Psoas muscle (tissue), 8 donors: ENCODE data around the gene ISLR2. TPM values are rescaled to one million over a fixed set of nuclear protein-coding genes. Genes with fewer than 3 reads are reported as not detected.

Experiments used
- ATAC-seq, 4 donors: fragments of 200-7000 bp; cut with Tn5 transposase; one replicate each; pipeline ENCODE4 v1.9.1; 2020; ENCODE audit warnings: moderate library complexity in 3 of 4, mild to moderate bottlenecking in 2 of 4
- DNase-seq, 2 donors: peaks; one replicate each; pipeline ENCODE4 v3.0.0-alpha.2; 2020
- H3K27ac ChIP-seq: fragments of 200-600 bp; one replicate; pipeline ENCODE4 v1.8.0; 2022
- H3K27me3 ChIP-seq, 3 donors: fragments of 200-600 bp in 1 of 3; one replicate each; pipeline versions ENCODE4 v1.6.1 to v1.8.0; 2013 to 2022; ENCODE audit warnings: low read length in 2 of 3, mild to moderate bottlenecking in 2 of 3, moderate library complexity in 1 of 3; ENCODE audit not compliant: insufficient read depth in 3 of 3
- H3K36me3 ChIP-seq, 2 donors: fragments of 200-600 bp in 1 of 2; one replicate each; pipeline versions ENCODE4 v1.6.1 to v1.8.0; 2013 to 2022; ENCODE audit warnings: low read depth in 1 of 2, mild to moderate bottlenecking in 1 of 2, moderate library complexity in 1 of 2; ENCODE audit not compliant: insufficient read depth in 1 of 2
- H3K4me1 ChIP-seq: fragments of 200-600 bp; one replicate; pipeline ENCODE4 v1.8.0; 2022
- H3K4me3 ChIP-seq: fragments of 200-600 bp; one replicate; pipeline ENCODE4 v1.8.0; 2022; ENCODE audit warnings: mild to moderate bottlenecking
- H3K9me3 ChIP-seq: fragments of 200-600 bp; one replicate; pipeline ENCODE4 v1.8.0; 2022
- WGBS, 3 donors: extraction: QIAGEN DNeasy Blood & Tissue Kit; methylation state at CpG; one replicate each; pipeline versions ENCODE4 v1.1.6 to v1.1.7; 2013; 5-methylcytosine and 5-hydroxymethylcytosine counted together
- intact Hi-C, 2 donors: fragments of 100-400 bp; cut with DNase I; formaldehyde crosslinking; loops; one replicate each; pipeline versions ENCODE4 v1.11.0 to v1.14.2; 2022
- polyA plus RNA-seq, 3 donors: library from polyadenylated mRNA; stranded (reverse); fragments of 200-250 nt; gene quantifications; one replicate each; pipeline ENCODE4 v1.2.3, GENCODE V29; 2013
- total RNA-seq, 4 donors: library from RNA; stranded (reverse); fragmentation: NEBNext Ultra II Directional in 2 of 4; extraction: Animal tissue kit (Norgen Biotek cat#: 25700) in 2 of 4; gene quantifications; one replicate each; pipeline versions ENCODE4 v1.2.1 to v1.2.4, GENCODE V29; 2021 to 2023
- TF ChIP-seq, protein P1 (sequence below): fragments of 200-600 bp; IDR thresholded peaks from one replicate; pipeline ENCODE4 v1.8.0; 2022; ENCODE audit warnings: antibody characterized with exemption
- donor health status: healthy with polysubstance abuse.
- donor health status: DM: no; HTN: no; CAD: no; lungs with moderate emphysema.
- donor health status: Bipolar disorder and iron deficiency.
- donor health status: healthy.
- donor health status: DM: yes; HTN: yes; CAD: no.
- donor health status: DM: no; HTN: no; CAD: no.
- donor health status: DM: no; HTN: no; CAD: no.
- donor health status: DM: yes; HTN: yes; CAD: no.

The ISLR2 gene
- total and polyA plus RNA-seq, 7 donors, result 1.1 to 2.2 (median 1.4) TPM

DNA sequence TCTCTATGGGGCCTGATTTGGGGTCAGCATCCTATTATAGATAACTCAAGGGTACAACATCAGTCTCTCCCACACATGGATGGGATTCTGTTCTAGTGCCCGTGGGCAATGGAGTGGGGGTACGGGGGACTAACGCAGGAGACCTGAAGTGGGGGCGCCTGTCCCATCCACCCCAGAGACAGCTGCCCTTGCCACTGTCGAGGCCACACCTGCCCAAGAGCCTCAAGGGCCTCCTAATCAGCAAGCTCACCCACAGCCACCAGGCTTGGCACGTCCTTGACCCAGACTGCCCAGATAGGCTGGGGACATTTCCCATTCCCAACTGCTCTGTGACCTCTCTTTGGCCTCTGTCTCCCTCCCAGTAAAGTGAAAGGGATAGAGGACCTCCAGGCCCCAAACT lies 8.5 kb upstream of the ISLR2 start:
- peaks cover 0 to 31% (median 9%) of the 10 kb centered on the region in 3 donors for H3K27me3 ChIP-seq
- DNase-seq (no peak), ATAC-seq (no peak)
- no peak overlapping the region for H3K27ac ChIP-seq
- H3K36me3 ChIP-seq, result no peaks in the 10 kb centered on the region
- H3K4me1 ChIP-seq, result no peaks in the 10 kb centered on the region
- H3K9me3 ChIP-seq, result no peaks in the 10 kb centered on the region
- no peak overlapping the region for H3K4me3 ChIP-seq
- TF ChIP-seq, protein P1, sequence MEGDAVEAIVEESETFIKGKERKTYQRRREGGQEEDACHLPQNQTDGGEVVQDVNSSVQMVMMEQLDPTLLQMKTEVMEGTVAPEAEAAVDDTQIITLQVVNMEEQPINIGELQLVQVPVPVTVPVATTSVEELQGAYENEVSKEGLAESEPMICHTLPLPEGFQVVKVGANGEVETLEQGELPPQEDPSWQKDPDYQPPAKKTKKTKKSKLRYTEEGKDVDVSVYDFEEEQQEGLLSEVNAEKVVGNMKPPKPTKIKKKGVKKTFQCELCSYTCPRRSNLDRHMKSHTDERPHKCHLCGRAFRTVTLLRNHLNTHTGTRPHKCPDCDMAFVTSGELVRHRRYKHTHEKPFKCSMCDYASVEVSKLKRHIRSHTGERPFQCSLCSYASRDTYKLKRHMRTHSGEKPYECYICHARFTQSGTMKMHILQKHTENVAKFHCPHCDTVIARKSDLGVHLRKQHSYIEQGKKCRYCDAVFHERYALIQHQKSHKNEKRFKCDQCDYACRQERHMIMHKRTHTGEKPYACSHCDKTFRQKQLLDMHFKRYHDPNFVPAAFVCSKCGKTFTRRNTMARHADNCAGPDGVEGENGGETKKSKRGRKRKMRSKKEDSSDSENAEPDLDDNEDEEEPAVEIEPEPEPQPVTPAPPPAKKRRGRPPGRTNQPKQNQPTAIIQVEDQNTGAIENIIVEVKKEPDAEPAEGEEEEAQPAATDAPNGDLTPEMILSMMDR, result no peak
- 79 to 83% (median 80%) methylated on average over 6 of the region's 6 CpGs for WGBS, 3 donors
- intact Hi-C loops, result no loop called here

- intact Hi-C loops, result no loop called here
- 51 to 58% (median 55%) methylated on average over 5 of the region's 5 CpGs for WGBS, 3 donors
Measured at GRCh38 chr15:74122403-74123130, 7.8 kb upstream of the ISLR2 start.

GRCh38 chr15:74123131-74123429 lies 7.3 kb upstream of the ISLR2 start:
- 33 to 64% (median 56%) methylated on average over 3 to 4 of the region's 4 CpGs for WGBS, 3 donors
- intact Hi-C loops, result no loop called here
- TF ChIP-seq, protein P1, result no peak
- no peak for DNase-seq
- Histone ChIP-seq H3K9me3 (no peaks in the 10 kb centered on the region), H3K36me3 (no peaks in the 10 kb centered on the region), H3K4me3 (no peak overlapping the region), H3K27me3 (peaks cover 0 to 35% (median 9%) of the 10 kb centered on the region in 3 donors), H3K27ac (no peak overlapping the region), H3K4me1 (peaks cover 2% of the 10 kb centered on the region)
- ATAC-seq, result no peak

More at GRCh38 chr15:74122403-74123130, 7.8 kb upstream of the ISLR2 start:
- Histone ChIP-seq H3K36me3 (no peaks in the 10 kb centered on the region), H3K4me3 (no peak overlapping the region), H3K27me3 (peaks cover 0 to 31% (median 9%) of the 10 kb centered on the region in 3 donors), H3K4me1 (no peaks in the 10 kb centered on the region), H3K9me3 (no peaks in the 10 kb centered on the region), H3K27ac (no peak overlapping the region)
- DNase-seq (no peak), ATAC-seq (no peak)
- TF ChIP-seq, protein P1, result no peak

- TF ChIP-seq, protein P1, result no peak
- Histone ChIP-seq H3K27me3 (peaks cover 0 to 41% (median 11%) of the 10 kb centered on the region in 3 donors), H3K36me3 (no peaks in the 10 kb centered on the region), H3K9me3 (no peaks in the 10 kb centered on the region), H3K4me3 (no peak overlapping the region), H3K4me1 (peaks cover 4% of the 10 kb centered on the region), H3K27ac (no peak overlapping the region)
- intact Hi-C loops, result loop anchor here in 1 of 2 donors (2.0 kb wide), 1 partner anchor 181 kb away; no protein-coding TSS in a partner anchor
- no peak for DNase-seq
- no peak for ATAC-seq
- WGBS, 3 donors, result 40 to 66% (median 44%) methylated on average over 4 of the region's 4 CpGs
Measured at GRCh38 chr15:74123658-74124057, 6.7 kb upstream of the ISLR2 start.
